Measurements from ENCODE around the gene SRL. TPM values are rescaled to one million over a fixed set of nuclear protein-coding genes. Genes with fewer than 3 reads are reported as not detected.

SRL gene
- total RNA-seq, 4 donors from 2014 or later, result 0.84 to 3.6 (median 1.5) TPM

GRCh38 chr16:4147236-4147635 is 94.6 kb downstream of the SRL start:
- Histone ChIP-seq H3K4me1 (no peaks in the 10 kb centered on the region), H3K27me3 (no peaks in the 10 kb centered on the region), H3K27ac (no peak overlapping the region), H3K9me3 (peaks cover 0 to 6% (median 0%) of the 10 kb centered on the region in 4 donors), H3K4me3 (no peak overlapping the region), H3K36me3 (no peaks in the 10 kb centered on the region)
- TF ChIP-seq POLR2A (IDR thresholded peaks at IDR 0.05), result no peak
- TF ChIP-seq, protein P1, sequence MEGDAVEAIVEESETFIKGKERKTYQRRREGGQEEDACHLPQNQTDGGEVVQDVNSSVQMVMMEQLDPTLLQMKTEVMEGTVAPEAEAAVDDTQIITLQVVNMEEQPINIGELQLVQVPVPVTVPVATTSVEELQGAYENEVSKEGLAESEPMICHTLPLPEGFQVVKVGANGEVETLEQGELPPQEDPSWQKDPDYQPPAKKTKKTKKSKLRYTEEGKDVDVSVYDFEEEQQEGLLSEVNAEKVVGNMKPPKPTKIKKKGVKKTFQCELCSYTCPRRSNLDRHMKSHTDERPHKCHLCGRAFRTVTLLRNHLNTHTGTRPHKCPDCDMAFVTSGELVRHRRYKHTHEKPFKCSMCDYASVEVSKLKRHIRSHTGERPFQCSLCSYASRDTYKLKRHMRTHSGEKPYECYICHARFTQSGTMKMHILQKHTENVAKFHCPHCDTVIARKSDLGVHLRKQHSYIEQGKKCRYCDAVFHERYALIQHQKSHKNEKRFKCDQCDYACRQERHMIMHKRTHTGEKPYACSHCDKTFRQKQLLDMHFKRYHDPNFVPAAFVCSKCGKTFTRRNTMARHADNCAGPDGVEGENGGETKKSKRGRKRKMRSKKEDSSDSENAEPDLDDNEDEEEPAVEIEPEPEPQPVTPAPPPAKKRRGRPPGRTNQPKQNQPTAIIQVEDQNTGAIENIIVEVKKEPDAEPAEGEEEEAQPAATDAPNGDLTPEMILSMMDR (IDR thresholded peaks at IDR 0.05), result no peak
- TF ChIP-seq EP300 (IDR thresholded peaks at IDR 0.05), result no peak
- 87 to 91% methylated on average over 10 of the region's 10 CpGs for WGBS, 2 donors
- DNase-seq (ENCODE audit: low spot score in 2 of 2), result no peak

- WGBS, 2 donors, result 45 to 60% methylated on average over 5 of the region's 5 CpGs
- Histone ChIP-seq H3K4me3 (no peak overlapping the region), H3K9me3 (no peaks in the 10 kb centered on the region), H3K27me3 (no peaks in the 10 kb centered on the region), H3K36me3 (no peaks in the 10 kb centered on the region), H3K27ac (no peak overlapping the region), H3K4me1 (no peaks in the 10 kb centered on the region)
- TF ChIP-seq EP300 (IDR thresholded peaks at IDR 0.05), result no peak
- TF ChIP-seq POLR2A (IDR thresholded peaks at IDR 0.05), result no peak
- TF ChIP-seq, protein P1 (IDR thresholded peaks at IDR 0.05), result no peak
- no peak for DNase-seq (ENCODE audit: low spot score in 2 of 2)
Observed at GRCh38 chr16:4142268-4142667, 99.6 kb downstream of the SRL start.

- TF ChIP-seq POLR2A (IDR thresholded peaks at IDR 0.05) (no peak), EP300 (IDR thresholded peaks at IDR 0.05) (no peak)
- TF ChIP-seq, protein P1 (IDR thresholded peaks at IDR 0.05), result no peak
- no peak overlapping the region for H3K27ac ChIP-seq
- 94 to 95% methylated on average over 12 of the region's 12 CpGs for WGBS, 2 donors
- H3K36me3 ChIP-seq, result no peaks in the 10 kb centered on the region
- no peak overlapping the region for H3K4me3 ChIP-seq
- no peaks in the 10 kb centered on the region for H3K4me1 ChIP-seq
- DNase-seq (ENCODE audit: low spot score in 2 of 2), result no peak
- H3K9me3 ChIP-seq, result no peaks in the 10 kb centered on the region
- H3K27me3 ChIP-seq, result no peaks in the 10 kb centered on the region
Observed at GRCh38 chr16:4141604-4142003, 100.3 kb downstream of the SRL start.

DNA sequence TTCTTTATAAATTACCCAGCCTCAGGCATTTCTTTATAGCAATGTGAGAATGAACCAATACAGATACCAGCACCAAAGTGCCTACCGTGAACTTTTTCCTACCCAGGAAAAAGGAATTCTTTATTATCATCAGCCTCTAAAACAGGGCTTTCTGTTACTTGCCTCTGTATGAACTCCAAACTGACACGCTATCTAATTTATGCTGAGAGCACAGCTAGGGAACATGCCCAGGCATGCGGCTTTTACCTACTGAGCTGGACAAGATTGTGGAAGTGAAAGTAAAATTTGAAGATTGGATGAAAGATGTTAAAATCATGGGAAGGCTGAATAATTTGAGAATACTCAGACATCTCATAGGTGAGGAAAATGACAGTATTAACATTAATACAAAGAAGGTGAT is 101.2 kb downstream of the SRL start:
- Histone ChIP-seq H3K36me3 (no peaks in the 10 kb centered on the region), H3K27me3 (no peaks in the 10 kb centered on the region), H3K4me1 (no peaks in the 10 kb centered on the region), H3K9me3 (no peaks in the 10 kb centered on the region), H3K4me3 (no peak overlapping the region), H3K27ac (no peak overlapping the region)
- WGBS, 2 donors, result 53 to 58% methylated on average over 3 of the region's 3 CpGs
- no peak for TF ChIP-seq EP300 (IDR thresholded peaks at IDR 0.05)
- no peak for TF ChIP-seq POLR2A (IDR thresholded peaks at IDR 0.05)
- TF ChIP-seq, protein P1 (IDR thresholded peaks at IDR 0.05), result no peak
- no peak for DNase-seq (ENCODE audit: low spot score in 2 of 2)

DNA sequence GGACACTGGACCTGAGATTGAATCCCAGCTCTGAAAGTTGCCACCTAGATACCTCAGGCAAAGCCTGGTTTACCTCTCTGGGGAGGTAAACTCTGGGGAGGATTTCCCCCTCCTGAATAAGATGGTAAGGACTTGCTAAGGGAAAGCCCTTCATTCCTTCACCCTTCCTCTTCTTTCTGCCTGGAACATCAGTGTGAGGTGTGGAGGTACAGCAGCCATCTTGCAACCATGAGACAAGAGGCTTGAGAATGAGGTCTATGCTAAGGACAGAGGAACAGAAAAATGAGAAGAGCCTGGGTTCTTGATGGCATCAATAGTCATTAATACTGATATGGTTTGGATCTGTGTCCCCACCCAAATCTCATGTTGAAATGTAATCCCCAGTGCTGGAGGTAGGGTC is 101.9 kb downstream of the SRL start:
- Histone ChIP-seq H3K9me3 (no peaks in the 10 kb centered on the region), H3K4me3 (no peak overlapping the region), H3K4me1 (no peaks in the 10 kb centered on the region), H3K27ac (no peak overlapping the region), H3K27me3 (no peaks in the 10 kb centered on the region), H3K36me3 (no peaks in the 10 kb centered on the region)
- TF ChIP-seq, protein P1 (IDR thresholded peaks at IDR 0.05), result no peak
- TF ChIP-seq POLR2A (IDR thresholded peaks at IDR 0.05), result no peak
- no peak for TF ChIP-seq EP300 (IDR thresholded peaks at IDR 0.05)
- DNase-seq (ENCODE audit: low spot score in 2 of 2), result no peak

Other genes with a start within 250 kb of the SRL start
- gene ADCY9, start 125.6 kb downstream of the SRL start, total RNA-seq, result 10 to 100 TPM; 19.0 to 32.7 (median 29.6) TPM
- gene TFAP4, start 30.9 kb upstream of the SRL start, total RNA-seq, result 10 to 100 TPM in 2 of 4 donors, 1 to 10 TPM in 2; 6.9 to 16.8 (median 11.7) TPM
- gene GLIS2, start 74.0 kb upstream of the SRL start, total RNA-seq, result 10 to 100 TPM in 3 of 4 donors, 1 to 10 TPM in 1; 9.0 to 11.1 (median 10.8) TPM
- 10 to 100 TPM; 45.1 to 95.1 (median 60.7) TPM for gene PAM16, start 109.2 kb upstream of the SRL start, total RNA-seq
- gene VASN, start 129.8 kb upstream of the SRL start, total RNA-seq, result 10 to 100 TPM; 31.0 to 58.1 (median 32.9) TPM
- gene CORO7, start 174.5 kb upstream of the SRL start, total RNA-seq, result 10 to 100 TPM; 27.8 to 77.4 (median 52.1) TPM
- gene DNAJA3, start 183.8 kb upstream of the SRL start, total RNA-seq, result 10 to 100 TPM; 37.6 to 53.0 (median 49.2) TPM
- gene NMRAL1, start 232.5 kb upstream of the SRL start, total RNA-seq, result 10 to 100 TPM; 55.5 to 61.8 (median 57.7) TPM
- 10 to 100 TPM; 55.7 to 75.6 (median 63.1) TPM for gene HMOX2, start 234.3 kb upstream of the SRL start, total RNA-seq

All from tibial nerve (tissue), 4 donors.